SIG-M5 treated with dmso at 0.1 percent for 504 hours (cell line): ENCODE results near the gene DIP2B.

ENCODE experiments used
- DNase-seq: peaks from one replicate; lab custom pipeline; 2025; ENCODE audit not compliant: unreplicated experiment; lab: John Stamatoyannopoulos, UW

Gene DIP2B

DNA sequence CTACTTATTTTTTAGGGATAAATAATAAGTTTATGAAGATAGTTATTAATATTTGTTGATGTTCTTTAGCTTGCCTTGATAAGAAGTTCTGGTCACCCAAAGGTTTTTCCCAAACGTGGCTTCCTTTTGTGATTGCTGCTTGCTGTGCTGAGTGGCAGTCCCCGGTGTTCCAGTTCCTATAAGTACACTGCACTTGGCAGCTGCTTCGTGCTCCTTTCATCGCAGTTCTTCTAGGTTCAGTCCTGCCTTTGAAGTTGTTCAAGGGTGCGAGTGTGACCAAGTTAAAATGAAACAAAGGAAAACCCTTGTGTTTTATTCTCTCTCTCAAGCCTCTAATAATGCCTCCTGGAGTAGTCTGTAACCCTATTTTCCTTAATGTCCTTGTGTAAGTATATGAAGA lies 130.6 kb downstream of the DIP2B start:
- no peak for DNase-seq

DNA sequence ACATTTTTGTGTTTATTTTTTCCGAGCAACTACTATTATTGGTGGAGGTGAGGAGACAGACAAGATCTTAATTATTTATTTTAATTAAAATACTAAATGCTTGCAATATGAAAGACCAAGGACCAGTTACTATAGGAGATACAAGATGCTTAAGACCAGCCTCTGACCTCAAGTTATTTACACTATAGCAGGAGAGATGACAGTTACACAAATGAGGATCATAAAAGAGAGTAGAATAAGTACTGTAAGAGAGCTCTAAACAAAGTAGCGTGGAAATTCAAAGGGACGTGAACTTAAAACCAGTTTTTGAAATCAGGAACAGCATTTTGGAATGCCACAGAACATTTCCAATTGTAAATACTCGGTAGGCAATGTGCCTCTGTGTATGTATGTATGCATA lies 131.1 kb downstream of the DIP2B start:
- no peak for DNase-seq

GRCh38 chr12:50636505-50636904 lies 131.7 kb downstream of the DIP2B start:
- DNase-seq, result no peak

- peak; percentile 72 for DNase-seq
Observed at GRCh38 chr12:50637870-50638481, 133.2 kb downstream of the DIP2B start.

DNA sequence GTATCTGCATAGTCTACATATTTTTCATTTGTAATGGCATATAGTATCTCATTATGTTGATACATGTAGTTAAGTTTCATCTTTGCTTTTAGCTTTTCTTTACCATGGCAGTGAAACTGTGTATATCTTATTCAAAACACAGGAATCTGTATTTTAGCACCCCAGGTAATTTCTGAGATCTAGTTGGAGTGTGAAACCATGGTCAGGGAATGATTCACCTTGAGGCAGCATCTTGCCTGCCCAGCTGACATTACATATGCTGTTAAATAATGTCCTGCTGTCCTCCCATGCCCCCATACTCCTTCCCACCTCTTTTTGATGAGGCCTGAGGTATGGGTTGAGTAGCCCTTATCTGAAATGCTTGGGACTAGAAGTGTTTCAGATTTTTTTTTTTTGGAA lies 133.7 kb downstream of the DIP2B start:
- DNase-seq, result no peak

DNA sequence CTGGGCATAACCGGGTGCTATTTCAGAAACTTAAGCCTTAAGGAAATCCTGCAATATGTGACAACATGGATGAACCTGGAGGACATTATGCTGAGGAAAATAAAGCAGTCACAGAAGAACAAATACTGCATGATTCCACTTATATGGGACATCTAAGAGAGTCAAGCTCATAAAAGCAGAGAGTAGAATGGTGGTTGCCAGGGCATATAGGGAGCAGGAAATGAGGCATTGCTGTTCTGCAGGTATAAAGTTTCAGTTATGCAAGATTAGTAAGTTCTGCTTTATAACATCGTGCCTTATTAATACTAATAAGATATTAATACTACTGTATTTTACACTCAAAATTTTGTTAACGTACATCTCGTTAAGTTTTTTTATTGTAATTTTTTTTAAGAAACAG lies 134.9 kb downstream of the DIP2B start:
- DNase-seq, result no peak

DNA sequence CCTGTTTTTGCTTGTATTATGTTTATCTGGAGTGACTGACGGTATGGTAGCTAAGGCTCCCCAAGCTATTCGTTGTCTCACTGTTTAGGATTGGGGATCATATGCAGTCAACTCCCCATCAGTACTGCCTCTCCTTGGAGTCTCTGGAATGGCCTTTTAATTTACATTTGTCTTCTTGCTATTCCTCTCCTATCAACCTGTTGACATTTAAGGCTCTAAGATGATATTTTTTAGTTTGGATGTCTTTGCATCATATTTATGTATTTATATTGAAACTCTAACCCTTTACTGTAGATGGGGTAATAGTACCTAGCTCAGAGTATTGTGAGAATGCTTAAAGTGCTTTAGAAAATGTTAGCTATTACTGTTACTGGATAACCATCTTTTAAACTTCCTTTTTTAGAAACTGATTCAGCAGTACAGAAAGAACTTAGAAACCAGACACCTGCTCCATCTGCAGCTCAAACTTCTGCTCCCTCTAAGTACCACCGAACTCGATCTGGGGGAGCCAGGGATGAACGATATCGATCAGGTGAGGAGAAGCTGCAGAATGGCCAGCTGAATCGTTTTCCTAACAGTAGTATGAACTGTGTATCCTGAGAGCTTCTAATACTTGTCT lies 135.6 kb downstream of the DIP2B start:
- no peak for DNase-seq

- no peak for DNase-seq
Observed at GRCh38 chr12:50641566-50641965, 136.8 kb downstream of the DIP2B start.

DNA sequence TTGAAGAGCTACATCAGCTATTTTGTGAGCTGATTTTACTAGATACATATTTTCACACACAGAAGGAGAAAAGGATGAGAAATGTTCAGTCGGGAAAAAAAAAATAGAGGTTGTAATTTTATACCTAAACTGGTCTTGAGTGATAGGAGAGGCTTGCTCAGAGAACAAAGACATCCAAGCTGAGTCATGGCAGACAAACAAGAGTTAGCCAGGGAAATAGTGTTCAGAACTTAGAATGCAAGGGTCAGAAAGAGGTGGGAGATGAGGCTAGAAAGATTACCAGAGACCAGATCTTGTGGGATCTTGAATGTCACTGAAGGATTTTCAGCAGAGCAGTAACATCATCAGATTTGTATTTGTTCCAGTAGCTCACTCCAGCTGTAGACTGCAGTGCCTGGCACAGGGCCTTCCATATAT lies 137.3 kb downstream of the DIP2B start:
- no peak for DNase-seq

GRCh38 chr12:50642761-50643160 lies 138.0 kb downstream of the DIP2B start:
- no peak for DNase-seq

DNA sequence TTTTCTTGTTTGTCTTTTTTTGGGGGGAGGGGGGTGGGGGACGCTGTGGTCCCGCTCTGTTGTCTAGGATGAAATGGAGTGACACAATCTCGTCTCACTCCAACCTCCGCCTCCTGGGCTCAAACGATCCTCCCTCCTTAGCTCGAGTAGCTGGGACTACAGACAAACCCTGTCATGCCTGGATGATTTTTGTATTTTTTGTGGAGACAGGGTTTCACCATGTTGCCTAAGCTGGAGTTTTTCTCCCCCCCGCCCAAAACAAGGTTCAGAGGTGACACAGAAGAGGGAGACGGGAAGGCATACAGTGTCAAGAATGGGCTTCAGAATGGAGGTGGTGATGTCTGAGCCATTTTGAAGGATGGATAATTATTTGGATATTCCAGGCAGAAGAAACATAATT lies 142.2 kb downstream of the DIP2B start:
- DNase-seq, result no peak

DNA sequence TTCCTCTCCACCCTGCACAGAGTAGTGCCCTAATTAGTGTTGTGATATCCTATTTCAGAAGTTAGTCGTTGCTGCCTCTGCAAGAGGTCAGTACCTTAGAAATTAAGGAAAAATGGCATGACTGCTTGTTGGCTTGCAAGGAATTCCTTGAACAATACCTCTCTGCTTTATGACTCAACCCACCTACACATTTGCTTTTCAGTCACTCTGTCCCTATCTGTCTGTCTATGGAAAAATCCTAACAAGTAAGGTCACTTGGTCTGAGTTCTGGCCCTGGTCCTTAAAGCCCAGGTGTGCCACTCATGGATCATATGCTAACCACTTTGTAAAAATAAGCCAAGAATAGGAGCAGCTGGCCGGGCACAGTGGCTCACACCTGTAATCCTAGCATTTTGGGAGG lies 142.7 kb downstream of the DIP2B start:
- DNase-seq, result no peak

DNA sequence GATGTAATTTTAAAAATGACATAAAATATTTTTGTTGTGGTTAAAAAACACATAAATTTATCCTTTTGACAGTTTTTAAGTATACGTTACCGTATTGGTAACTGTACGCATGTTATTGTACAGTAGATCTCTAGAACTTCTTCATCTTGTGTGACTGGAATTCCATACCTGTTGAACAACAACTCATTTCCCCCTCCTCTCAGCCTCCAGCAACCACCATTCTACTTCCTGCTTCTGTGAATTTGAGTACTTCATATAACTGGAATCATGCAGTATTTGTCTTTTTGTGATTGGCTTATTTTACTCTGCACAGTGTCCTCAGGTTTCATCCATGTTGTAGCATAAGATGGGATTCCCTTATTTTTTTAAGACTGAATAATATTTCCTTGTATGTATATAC lies 145.5 kb downstream of the DIP2B start:
- DNase-seq, result no peak

DNA sequence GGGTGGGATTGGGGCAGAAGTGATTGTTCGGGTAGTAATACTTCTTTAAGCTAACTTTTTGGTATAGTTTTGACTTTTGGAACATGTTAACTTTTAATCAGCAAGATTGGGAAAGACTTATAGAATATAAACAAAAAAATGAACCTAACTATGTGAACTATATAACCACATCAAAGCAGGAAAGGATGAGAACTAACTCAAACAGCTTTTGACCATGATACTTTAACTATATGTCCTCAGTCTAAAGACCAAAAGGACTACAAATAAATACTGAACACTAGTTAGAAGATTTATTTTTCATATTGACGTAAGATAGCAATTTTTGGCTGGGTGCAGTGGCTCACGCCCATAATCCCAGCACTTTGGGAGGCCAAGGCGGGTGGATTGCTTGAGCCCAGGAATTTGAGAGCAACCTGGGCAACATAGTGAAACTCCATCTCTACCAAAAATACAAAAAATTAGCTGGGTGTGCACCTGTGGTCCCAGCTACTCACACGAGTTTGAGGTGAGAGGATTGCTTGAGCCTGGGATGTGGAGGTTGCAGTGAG lies 150.7 kb downstream of the DIP2B start:
- DNase-seq, result no peak

DNA sequence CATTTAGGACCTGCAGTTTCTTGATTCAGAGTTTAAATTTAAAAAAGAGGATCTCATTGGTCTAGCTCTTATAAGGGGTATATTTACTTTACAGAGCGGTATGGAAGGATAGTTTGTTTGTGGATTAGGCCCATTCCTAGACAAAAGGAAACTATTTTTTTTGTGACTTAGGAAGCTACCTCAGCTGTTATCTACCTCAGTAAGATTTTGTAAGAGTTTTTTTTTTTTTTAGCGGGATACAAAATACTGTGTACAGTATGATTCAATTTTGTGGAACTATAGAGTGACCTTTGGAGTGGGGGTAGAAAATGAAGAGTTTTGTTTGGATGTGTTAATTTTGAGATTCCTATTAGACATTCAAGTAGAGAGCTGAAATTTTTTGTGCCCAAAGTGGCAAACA lies 154.5 kb downstream of the DIP2B start:
- DNase-seq, result no peak

DNA sequence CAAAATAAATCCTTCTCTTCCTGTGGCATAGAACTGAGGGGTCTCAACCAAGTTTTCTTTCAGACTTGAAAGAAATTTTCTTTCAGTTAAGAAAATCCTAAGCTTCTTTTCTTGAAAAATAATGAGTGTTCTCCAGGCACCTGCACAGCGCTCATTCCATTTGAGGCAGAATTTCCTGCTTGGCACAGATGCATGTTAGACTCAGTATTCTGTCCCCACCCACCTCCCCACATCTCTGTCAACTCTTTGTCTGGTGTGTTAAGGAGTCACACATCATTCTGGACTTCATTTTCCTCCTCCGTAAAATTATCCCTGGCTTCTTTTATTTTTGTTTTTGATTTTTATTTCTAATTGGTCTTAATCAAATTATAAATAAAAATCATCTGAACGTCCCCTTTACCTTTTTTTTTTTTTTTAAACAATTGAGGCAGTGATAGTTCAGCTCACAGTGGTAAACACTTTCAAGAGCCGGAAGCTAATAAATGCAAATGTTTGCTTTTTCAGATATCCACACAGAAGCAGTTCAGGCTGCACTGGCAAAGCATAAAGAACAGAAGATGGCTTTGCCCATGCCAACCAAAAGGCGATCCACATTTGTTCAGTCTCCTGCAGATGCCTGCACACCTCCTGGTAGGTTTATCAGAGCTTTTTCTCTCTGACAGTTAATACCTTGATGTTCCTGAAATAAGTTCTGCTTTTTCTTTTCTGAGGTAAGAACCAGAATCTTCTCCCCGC lies 155.1 kb downstream of the DIP2B start:
- DNase-seq, result no peak

DNA sequence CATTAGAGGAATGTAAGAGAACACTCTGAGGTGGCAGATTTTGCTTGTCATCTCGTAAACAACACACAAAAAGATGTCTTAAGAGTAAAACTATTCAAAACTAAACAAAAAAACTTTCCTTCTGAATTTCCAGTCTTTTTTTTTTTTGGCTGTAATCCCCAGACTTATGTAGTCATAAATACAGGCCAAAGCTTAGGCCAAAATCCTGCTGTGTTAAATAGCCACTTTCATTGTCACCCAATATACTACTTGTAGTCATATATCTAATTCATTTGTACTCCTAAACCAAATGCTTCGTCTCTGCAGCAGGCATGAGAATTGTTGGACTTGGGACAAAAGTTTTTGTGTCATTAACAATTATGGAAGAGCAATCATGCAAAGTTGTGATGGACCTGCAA lies 155.6 kb downstream of the DIP2B start:
- no peak for DNase-seq

GRCh38 chr12:50661300-50662115 lies 156.7 kb downstream of the DIP2B start:
- no peak for DNase-seq

GRCh38 chr12:50662116-50662510 lies 157.3 kb downstream of the DIP2B start:
- DNase-seq, result no peak

DNA sequence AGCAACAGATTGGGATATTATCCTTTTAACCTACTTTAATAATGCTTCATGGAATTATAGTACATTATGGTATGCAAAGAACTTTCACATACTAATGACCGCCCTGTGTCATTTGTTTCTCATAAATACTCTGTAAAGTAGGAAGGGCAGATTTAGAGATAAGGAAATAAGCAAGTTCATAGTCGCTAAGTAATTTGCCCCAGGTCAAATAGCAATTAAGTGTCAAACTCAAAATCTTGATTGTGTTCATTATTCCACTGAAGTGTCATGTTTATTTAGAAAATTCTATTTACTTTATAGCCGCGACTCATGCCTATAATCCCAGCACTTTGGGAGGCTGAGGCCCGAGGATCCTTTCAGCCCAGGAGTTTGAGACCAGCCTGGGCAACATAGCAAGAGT lies 160.4 kb downstream of the DIP2B start:
- DNase-seq, result no peak

- no peak for DNase-seq
Observed at GRCh38 chr12:50665609-50666008, 160.8 kb downstream of the DIP2B start.
